Limb (tissue), 2 donors: Measurements from ENCODE around the gene IGSF21.

Experiments
- DNase-seq, 2 donors: peaks; one replicate each; pipeline ENCODE4 v3.0.0-alpha.2; 2016; ENCODE audit errors: extremely low spot score in 2 of 2

Gene IGSF21

DNA sequence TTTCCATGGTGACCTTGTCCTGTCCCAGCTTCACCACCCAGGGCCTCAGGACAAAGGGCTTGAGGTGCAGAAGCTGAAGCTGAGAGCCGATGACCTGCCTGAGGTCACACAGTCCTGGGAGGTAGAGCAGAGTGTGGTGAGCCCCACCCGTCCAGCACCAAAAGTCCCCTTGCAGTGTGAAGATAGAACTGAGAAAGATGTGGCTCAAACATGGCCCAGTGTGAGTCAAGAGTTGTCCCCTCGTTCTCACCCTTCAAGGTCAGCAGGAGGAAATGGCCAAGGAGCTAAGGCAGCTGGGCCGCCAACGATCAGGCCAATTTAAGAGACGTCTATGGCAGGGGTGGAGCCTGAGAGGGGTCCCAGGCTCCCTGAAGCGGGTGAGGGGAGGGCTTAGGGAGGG is 215.7 kb downstream of the IGSF21 start:
- no peak for DNase-seq

DNA sequence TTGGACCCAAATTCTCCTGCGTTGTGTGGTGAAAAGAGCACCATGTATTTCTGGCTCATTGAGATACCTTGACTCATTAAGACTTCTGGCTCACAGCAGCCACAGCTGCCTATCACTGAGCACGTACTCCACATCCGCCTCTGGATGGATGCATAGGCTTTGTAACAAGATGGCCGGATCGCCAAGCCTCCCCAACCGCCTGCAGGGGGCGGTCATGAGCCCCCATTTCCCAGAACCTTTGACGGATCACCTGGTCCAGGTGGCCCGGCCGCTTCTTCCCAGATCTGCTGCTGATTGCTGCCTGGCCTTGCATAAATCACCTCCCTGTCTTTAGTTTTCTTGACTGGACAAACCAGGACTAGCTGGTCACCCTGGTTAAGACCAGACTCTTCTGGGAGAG is 216.6 kb downstream of the IGSF21 start:
- DNase-seq: no peak

DNA sequence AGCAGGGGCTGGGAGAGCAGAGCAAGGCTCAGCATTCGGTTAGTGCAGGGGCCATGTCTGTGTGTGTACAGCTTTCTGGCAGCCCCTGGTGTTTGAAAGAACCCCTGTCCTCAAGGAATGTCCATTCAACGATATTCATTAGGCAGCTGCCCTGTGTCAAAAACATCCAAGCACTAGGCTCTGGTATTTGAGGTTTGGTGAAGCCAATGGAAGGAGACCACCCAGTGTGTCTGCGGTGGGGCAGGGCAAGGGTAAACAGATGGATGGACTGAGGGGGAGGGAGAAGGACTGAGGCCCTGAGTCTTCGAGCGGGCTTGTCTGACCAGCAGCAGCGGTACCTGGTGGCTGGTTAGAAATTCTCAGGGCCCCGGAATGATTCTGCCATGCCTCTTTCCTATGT is 217.5 kb downstream of the IGSF21 start:
- no peak for DNase-seq

DNA sequence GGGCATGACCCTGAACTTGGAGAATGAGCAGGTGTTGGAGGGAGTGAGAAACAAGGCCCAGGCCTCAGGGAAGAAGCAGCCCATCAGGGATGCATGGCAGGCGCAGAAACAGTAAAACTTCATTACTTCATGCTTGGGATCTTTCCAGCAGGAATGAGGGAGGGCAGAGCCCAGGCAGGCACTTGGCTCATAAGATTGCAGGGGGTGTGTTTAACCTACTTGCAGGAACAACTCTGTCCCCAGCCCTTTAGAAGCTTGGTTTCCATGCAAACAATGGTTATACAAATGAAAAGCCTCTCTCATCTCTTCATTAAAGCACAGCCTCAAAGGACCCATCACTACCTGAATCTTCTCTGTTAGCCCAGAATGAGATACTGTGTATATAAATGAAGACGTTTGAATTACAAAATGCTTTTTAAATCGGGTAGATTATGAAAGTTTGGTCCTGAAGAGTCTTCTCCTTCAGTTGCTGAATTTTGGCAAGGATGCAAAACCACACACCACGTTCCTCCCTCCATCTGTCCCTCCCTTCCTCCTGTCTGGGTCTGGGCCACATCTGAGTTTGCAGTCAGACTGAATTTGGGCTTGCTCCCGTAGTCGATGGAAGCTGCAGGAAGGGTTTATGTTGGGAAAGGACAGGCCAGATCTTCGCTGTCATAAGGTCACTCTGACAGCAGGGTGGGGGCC is 218.8 kb downstream of the IGSF21 start:
- DNase-seq: peak in 1 of 2 donors; percentile 43

DNA sequence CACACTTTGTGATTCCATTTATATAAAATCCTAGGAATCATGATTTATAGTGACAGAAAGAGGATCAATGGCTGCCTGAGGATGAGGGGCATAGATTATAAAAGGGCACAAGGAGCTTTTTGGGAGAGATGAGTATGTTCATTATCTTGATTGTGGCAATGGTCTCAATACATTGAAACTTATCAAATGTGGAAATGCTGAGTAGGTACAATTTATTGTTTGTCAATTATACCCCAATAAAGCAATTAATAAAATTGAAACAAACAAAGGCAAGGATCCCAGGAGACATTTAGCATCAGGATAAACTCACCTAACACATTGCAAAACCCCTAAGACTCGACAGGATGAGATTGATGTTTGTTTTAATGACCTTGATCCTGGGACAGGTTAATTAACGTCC is 220.1 kb downstream of the IGSF21 start:
- no peak for DNase-seq

DNA sequence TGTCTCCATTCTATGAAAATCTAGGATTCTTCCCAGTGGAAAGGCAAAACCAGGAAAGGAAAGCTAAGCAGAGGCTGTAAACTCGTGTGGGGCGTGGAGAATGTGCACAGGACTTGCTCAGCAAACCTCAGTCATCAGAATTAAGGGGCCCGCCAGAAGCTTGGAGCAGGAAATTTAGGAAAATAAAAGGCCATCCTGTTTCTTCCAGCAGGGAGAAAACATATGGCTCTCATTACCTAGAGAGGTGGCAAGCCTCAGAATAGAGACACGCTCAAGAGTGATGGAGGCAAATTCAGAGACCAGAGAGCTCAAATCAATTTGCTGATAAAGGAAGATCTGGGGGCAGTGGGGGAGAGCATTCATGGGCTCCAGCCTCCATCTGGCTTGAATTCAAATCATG is 221.2 kb downstream of the IGSF21 start:
- no peak for DNase-seq

GRCh38 chr1:18329469-18330253 is 222.1 kb downstream of the IGSF21 start:
- DNase-seq: no peak

GRCh38 chr1:18332576-18332975 is 225.0 kb downstream of the IGSF21 start:
- DNase-seq: no peak

DNA sequence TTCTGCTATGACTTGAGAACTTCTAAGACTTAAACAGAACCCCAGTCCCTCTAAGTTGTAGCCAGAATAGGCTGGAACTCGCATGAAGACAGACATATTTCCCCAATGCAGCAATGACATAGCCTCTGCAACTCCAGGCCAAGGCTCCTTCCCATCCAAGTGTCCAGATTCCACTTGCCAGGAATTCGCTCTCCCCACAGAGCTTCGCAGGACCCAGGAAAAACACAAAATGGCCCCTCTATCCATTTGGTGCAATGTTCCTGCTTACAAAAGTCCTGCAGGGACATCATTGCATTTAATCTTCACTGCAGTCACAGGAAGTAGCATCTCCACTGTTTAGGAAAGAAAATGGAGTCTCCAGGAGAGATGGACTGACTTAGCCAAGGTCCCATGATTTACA is 225.6 kb downstream of the IGSF21 start:
- no peak for DNase-seq

- no peak for DNase-seq
Measured at GRCh38 chr1:18336801-18337200, 229.2 kb downstream of the IGSF21 start.

DNA sequence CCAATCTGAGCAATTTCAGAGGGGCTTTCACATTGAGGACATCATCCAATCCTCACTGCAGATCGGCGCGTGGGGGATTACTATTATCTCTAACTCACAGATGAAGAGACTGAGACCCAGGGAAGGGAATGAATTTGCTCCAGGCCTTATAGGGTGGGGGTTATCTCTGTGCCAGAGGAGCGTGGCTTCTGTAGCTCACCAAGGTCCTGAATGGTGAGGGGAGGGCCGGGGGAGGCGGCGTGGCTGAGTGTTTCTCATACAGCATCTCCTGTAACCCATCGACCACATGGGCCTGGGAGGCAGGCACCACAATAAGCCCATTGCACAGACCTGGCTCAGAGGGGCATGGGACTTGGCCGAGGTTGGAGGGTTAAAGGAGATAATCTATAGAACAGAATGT is 230.2 kb downstream of the IGSF21 start:
- no peak for DNase-seq

- no peak for DNase-seq
Measured at GRCh38 chr1:18339161-18339560, 231.6 kb downstream of the IGSF21 start.

- no peak for DNase-seq
Measured at GRCh38 chr1:18340158-18340764, 232.7 kb downstream of the IGSF21 start.

- no peak for DNase-seq
Measured at GRCh38 chr1:18340787-18341186, 233.2 kb downstream of the IGSF21 start.

GRCh38 chr1:18341291-18342069 is 233.9 kb downstream of the IGSF21 start:
- DNase-seq: no peak

DNA sequence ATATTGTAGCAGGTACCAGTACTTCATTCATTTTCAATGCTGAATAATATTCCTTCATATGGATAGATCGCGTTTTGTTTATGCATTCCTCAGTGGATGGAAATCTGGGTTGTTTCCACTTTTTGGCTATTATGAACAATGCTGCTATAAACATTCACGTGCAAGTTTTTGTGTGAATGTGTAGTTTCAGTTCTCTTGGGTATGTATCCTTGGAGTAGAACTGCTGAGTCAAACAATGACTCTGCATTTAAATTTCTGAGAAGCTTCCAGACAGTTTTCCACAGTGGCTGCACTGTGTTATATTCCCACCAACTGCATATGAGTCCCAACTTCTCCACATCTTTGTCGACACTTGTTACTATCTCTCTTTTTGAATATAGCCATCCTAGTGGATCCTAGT is 235.1 kb downstream of the IGSF21 start:
- no peak for DNase-seq

- no peak for DNase-seq
Measured at GRCh38 chr1:18343581-18343980, 236.0 kb downstream of the IGSF21 start.

DNA sequence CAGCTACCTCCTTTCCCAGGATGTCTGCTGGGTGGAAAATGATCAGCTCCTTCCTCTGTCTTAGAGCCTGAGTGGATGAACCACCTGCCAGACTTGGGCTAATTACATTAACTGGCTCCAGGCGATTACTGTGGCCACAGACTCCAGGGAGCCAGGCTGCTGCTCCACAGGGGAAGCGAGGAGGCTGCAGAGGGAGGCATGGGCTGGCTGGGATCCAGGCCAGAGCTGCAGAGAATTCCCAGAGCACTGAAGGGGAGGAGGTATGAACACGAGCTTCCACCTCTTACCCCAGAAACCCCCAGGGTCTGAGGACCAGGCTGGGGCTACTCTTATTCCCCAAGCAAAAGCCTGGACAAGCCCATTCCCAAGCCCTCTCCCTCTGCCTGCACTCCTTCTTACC is 237.2 kb downstream of the IGSF21 start:
- DNase-seq: peak in 1 of 2 donors; percentile 46

- DNase-seq: no peak
Measured at GRCh38 chr1:18347559-18347958, 240.0 kb downstream of the IGSF21 start.

DNA sequence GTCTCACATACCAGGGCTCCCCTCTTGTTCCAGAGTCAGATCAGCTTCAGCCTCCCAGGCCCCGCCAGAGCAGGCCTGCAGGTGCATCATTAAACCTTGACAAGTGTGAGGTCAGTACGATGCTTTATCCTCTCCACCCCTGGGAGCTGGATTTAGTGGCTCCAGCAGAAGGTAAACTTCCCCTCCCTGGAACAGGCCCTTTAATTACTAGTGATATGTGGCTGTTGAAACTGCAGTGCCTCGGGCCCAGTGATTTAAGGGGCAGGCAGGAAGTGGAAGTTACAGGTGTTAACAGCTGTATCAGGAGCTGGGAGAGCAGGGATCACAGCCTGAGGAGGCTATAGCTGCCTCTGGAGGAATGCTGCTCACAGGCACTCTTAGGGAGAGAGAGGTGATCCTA is 240.8 kb downstream of the IGSF21 start:
- no peak for DNase-seq

GRCh38 chr1:18350747-18351146 is 243.1 kb downstream of the IGSF21 start:
- DNase-seq: no peak

GRCh38 chr1:18351735-18352134 is 244.1 kb downstream of the IGSF21 start:
- peak in 1 of 2 donors; percentile 42 for DNase-seq
